Sigmoid colon (tissue), 4 donors: ENCODE data around the gene CAPN12.

Source experiments
- CTCF ChIP-seq, 4 experiments: fragments of 450-650 bp in 3 of 4; fragments of 200-600 bp in 1 of 4; IDR thresholded peaks; one replicate each; pipeline ENCODE4 v1.5.1; 2016 to 2019; ENCODE audit warnings: antibody characterized with exemption in 4 of 4, mild to moderate bottlenecking in 3 of 4, moderate library complexity in 2 of 4
- EP300 ChIP-seq, 4 donors: sonication (generic); formaldehyde crosslinking; IDR thresholded peaks; one replicate each; pipeline ENCODE4 v1.6.1; 2017; ENCODE audit warnings: antibody characterized with exemption in 4 of 4

- TF ChIP-seq EP300 (IDR thresholded peaks at IDR 0.05) (no peak), CTCF (IDR thresholded peaks at IDR 0.05) (no peak)
Measured at GRCh38 chr19:38721496-38721895, 22.8 kb downstream of the CAPN12 start.
